ENCODE measurements around the gene MIEN1. TPM values are rescaled to one million over a fixed set of nuclear protein-coding genes. Genes with fewer than 3 reads are reported as not detected.
"Not testable (repeated sequence)": the region's sequence is repeated elsewhere in the genome, so short reads cannot be mapped to it uniquely, and the experiment has no call there.

MIEN1 gene
- total RNA-seq, 1 experiment from 2014 or later, result 72.4 TPM

DNA sequence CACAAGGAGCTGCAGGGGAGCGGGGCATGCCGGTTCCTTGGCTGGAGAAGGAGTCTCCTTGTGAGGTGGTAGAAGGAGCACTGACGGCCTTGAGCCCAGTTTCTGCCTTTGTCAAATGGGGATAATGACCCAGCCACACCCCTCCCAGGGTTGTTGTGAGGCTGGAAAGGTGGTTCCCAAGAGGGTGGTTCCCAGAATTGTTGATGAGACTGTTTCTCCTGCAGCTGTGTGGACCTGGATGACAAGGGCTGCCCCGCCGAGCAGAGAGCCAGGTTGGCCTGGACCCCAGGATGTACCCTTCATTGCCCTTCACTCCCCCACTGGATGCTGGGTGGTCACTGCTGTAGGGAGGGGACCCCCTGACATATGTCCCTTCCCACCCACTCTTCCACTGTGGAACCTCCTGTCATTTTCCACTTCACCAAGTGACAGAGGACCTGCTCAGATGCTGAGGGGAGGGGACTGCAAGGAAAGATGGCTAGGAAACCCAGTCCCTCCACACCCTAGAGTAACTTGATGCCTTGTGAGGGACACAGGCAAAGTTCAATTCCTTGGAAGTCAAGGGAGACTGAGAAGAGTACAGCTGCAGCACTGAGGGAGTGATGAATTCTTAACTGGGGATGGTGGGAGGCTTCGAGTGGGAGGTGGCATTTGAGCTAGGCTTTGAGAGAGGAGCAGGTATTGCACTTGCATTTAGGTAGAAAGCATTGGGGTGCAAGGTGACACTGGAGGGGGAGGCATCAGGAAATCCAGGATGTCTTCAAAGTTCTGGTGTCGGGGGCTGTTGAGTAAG is 10.6 kb downstream of the MIEN1 start:
- DNase-seq (ENCODE audit: extremely low read depth, low read depth), result no peak

DNA sequence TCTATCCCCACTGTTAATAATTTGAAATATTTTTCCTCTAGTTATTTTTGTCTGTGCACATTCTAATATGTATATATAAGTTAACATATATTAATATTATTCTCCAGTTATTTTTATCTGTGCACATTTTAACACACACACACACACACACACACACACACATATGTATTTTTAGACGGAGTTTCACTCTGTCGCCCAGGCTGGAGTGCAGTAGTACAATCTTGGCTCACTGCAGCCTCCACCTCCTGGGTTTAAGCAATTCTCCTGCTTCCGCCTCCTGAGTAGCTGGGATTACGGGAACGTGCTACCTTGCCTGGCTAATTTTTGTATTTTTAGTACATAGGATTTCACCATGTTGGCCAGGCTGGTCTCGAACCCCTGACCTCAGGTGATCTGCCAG is 12.7 kb downstream of the MIEN1 start:
- no peak for DNase-seq (ENCODE audit: extremely low read depth, low read depth)

DNA sequence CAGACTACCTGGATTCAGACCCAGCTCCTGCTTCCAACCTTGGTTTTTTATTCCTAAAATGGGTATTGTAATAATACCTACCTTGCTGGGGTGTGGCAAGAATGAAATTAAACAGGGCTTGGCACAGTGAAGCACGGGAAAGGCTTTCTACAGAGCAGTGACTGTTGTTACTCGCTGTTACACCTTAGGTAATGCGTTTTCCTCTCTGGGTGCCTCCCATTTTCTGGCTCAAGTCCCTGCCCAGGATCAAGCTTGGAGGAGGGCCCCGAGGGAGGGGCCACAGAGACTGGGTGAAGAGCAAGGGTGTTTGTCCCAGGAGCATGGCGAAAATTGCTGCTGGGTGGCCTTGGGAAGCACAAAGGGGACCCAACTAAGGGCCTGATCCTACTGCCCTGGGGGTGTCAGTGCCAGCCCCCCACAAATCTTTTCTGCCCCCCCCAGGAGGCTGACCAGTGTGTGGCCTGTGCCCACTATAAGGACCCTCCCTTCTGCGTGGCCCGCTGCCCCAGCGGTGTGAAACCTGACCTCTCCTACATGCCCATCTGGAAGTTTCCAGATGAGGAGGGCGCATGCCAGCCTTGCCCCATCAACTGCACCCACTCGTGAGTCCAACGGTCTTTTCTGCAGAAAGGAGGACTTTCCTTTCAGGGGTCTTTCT is 13.3 kb downstream of the MIEN1 start:
- DNase-seq (ENCODE audit: extremely low read depth, low read depth), result no peak

DNA sequence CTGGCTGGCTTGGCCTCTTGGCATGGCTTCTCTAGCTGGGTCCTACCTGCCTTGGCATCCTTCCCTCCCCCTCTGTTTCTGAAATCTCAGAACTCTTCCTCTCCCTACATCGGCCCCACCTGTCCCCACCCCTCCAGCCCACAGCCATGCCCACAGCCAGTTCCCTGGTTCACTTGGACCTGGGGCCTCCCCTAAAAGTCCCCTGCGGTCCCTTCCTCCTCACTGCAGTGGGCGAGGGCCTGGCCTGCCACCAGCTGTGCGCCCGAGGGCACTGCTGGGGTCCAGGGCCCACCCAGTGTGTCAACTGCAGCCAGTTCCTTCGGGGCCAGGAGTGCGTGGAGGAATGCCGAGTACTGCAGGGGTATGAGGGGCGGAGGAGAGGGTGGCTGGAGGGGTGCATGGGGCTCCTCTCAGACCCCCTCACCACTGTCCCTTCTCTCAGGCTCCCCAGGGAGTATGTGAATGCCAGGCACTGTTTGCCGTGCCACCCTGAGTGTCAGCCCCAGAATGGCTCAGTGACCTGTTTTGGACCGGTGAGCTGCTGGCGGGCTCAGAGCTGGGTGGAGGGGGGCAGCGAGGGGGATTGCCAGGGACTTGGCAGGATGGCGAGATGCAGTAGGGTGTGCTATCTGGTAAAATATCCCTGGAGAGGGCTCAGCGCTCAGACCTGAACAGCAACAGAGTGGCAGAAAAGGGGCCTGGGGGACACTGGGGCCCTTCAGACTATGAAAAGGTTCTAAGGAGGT is 14.1 kb downstream of the MIEN1 start:
- DNase-seq (ENCODE audit: extremely low read depth, low read depth), result no peak

DNA sequence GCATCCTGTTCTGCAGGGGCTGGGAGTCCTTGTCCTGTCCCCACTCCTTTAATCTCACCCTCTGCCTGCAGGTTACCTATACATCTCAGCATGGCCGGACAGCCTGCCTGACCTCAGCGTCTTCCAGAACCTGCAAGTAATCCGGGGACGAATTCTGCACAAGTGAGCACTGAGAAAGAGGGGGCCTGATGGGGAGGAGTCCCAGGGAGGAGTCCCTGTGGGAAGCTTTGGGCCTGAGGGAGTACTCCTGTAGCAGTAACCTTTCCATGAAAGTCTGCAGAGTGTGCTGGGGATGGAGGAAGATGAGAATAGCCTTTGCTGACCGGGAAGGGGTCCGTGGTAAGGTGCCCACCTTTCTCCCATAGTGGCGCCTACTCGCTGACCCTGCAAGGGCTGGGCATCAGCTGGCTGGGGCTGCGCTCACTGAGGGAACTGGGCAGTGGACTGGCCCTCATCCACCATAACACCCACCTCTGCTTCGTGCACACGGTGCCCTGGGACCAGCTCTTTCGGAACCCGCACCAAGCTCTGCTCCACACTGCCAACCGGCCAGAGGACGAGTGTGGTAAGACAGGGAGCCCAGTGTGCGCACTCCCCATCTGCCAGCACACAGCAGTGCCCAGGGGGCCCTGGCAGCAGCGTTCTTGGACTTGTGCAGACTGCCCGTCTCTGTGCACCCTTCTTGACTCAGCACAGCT is 14.8 kb downstream of the MIEN1 start:
- no peak for DNase-seq (ENCODE audit: extremely low read depth, low read depth)

DNA sequence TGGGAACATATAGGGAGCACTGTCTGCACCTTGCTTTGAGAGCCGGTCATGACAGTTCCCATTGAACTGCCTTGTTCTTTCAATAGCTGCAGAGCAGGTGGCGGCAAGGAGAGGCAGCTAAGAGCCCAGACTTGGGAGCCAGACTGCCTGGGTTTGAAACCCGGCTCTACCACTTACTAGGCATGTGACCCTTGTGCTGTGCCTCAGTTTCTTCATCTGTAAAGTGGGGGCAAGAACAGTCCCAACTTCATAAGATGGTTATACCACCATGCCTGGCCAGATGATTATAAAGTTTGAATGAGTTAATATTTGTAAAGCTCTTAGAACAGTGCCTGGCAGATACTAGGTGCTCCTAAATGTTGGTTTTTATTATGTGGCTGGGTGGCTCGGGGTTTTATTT is 16.1 kb downstream of the MIEN1 start:
- no peak for DNase-seq (ENCODE audit: extremely low read depth, low read depth)

DNA sequence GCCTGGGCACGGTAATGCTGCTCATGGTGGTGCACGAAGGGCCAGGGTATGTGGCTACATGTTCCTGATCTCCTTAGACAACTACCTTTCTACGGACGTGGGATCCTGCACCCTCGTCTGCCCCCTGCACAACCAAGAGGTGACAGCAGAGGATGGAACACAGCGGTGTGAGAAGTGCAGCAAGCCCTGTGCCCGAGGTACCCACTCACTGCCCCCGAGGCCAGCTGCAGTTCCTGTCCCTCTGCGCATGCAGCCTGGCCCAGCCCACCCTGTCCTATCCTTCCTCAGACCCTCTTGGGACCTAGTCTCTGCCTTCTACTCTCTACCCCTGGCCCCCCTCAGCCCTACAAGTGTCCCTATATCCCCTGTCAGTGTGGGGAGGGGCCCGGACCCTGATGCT is 18.5 kb downstream of the MIEN1 start:
- DNase-seq (ENCODE audit: extremely low read depth, low read depth), result no peak

DNA sequence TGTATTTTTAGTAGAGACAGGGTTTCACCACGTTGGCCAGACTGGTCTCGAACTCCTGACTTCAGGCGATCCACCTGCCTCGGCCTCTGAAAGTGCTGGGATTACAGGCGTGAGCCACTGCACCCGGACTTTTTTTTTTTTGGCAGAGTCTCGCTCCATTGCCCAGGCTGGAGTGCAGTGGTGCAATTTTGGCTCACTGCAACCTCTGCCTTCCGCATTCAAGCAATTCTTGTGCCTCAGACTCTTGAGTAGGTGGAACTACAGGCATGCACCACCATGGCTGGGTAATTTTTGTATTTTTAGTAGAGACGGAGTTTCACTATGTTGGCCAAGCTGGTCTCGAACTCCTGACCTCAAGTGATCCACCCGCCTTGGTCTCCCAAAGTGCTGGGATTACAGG is 19.3 kb downstream of the MIEN1 start:
- not testable (repeated sequence) for DNase-seq (ENCODE audit: extremely low read depth, low read depth)

DNA sequence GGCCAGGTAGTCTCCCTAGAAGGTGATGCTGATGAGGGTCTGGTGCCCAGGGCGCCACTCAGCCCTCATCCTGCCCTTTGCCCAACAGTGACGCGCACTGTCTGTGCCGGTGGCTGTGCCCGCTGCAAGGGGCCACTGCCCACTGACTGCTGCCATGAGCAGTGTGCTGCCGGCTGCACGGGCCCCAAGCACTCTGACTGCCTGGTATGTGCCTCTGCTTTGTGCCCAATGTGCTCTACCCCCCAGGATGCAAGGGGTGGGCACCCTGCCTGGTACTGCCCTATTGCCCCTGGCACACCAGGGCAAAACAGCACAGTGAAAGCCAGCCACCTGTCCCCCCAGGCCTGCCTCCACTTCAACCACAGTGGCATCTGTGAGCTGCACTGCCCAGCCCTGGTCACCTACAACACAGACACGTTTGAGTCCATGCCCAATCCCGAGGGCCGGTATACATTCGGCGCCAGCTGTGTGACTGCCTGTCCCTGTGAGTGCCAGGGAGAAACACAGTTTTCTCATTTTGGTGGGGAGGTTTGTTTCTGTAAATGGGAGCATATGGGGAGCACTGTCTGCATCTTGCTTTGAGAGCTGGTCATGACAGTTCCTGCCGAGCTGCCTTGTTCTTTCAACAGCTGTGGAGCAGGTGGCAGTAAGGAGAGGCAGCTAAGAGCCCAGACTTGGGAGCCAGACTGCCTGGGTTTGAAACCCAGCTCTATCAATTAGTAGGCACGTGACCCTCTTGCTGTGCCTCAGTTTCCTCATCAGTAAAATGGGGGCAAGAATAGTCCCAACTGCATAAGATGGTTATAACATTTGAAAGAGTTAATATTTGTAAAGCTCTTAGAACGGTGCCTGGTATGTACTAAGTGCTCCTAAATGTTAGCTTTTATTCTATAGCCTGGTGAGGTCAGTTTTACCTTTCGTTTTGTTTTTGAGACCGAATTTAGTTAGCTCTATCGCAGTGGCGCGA is 20.1 kb downstream of the MIEN1 start:
- no peak for DNase-seq (ENCODE audit: extremely low read depth, low read depth)

DNA sequence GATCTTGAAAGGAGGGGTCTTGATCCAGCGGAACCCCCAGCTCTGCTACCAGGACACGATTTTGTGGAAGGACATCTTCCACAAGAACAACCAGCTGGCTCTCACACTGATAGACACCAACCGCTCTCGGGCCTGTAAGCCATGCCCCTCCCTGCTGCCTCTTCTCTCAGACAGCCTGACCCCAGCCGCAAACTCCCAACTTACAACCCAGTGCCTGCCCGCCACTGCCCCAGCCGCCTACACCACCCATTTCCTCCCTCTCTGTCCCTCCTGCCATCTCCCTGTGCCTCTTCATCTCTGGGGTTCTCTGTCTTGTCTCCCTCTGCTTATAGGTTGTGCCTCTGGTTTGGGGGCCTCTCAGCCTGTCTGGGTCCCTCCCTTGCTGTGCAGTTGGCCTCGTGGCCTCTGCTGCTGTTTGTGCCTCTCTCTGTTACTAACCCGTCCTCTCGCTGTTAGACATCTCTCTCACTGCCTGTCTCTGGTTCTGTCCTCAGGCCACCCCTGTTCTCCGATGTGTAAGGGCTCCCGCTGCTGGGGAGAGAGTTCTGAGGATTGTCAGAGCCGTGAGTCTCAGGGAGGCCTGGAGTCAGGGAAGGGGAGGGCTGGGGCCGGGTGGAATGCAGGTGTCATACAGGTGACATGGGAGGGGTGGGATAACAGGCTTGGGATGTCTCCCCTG is 20.9 kb downstream of the MIEN1 start:
- no peak for DNase-seq (ENCODE audit: extremely low read depth, low read depth)

DNA sequence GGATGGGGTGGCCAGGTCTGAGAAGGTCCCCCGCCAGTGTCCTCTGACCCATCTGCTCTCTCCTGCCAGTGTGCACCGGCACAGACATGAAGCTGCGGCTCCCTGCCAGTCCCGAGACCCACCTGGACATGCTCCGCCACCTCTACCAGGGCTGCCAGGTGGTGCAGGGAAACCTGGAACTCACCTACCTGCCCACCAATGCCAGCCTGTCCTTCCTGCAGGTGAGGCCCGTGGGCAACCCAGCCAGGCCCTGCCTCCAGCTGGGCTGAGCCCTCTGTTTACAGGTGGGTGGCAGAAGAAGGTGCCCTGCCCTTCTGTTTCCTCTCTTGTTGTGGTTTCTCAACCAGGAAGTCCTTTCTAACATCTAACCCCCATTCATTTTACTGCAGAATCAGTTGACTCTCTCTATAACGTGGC is 23.4 kb downstream of the MIEN1 start:
- no peak for DNase-seq (ENCODE audit: extremely low read depth, low read depth)

DNA sequence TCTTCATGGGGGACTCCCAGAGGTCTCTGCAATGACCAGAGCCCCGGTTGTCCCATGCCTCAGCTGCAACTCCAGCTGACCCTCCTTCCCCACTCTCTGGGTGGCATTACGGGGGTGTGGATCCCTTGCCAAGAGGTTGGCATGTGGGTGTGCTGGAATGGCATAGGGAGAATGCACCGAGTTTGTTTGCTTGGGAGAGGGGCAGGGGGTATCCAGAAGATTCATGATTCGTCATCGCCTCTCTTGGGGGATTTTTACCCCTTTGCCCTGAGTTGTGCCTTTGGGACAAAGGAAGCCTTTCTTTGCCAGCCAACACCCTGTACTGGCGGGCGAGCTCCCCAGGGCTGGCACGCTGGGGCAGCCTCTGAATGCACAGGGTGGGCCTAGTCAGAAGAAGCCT is 23.9 kb downstream of the MIEN1 start:
- no peak for DNase-seq (ENCODE audit: extremely low read depth, low read depth)

DNA sequence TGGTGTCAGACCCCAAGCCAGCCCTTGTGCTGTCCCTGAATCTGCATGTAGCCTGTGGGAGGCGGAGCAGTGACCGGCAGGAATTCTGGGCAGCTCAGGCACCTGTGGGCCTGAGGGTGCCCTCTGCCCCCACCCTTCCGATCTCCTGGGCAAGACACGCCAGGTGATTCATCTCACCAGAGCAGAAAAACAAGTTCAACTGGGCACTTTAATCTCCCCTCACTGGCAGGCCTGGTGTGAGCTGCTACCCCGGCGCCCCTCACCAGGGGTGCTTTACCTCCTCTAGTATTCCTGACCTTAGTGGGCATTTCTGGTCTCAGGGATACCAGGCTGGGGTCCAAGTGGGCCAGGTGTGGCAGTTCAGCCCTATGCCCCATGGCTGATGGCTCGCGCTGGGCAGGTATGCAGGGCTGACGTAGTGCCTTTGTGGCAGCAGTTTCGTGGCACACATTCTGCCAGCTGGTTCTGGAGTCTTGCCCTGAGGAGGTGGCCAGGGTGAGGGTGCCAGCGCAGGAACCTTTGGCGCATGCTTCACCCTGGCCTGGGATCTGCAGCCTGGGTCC is 24.5 kb downstream of the MIEN1 start:
- no peak for DNase-seq (ENCODE audit: extremely low read depth, low read depth)

DNA sequence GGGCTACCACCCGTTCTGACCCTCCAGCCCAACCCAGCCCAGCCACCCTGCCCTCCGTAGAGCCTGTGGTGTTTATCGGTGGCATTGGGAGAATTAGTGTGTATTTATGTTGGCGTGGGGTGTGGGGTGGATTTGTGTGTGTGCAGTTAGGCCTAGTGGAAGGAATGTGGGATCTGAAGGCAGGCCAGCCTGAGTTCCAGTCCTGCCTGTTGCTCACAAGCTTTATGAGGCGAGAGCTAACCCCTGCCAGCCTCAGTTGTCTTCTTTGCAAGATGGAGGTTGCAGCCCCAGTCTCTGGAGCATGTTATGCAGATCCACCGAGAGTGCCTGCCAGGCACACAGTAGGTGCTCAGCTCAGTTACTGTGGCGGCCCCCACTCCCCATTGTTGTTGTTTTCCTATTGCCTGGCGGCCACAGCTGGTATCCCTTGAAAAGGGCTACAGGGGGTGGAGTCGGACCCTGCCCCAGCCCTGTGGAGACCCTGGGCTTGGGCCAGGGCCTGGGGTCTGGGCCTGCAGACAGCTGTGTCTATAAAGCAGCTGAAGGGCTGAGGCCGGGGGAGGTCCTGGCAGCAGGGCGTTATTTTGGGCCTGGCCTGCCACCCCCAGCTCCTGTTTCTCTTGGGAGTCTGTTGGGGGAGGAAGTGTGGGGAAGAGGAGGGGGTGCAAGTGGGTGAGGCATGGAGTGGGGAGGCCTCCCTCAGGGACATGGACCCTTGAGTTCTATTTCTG is 25.3 kb downstream of the MIEN1 start:
- DNase-seq (ENCODE audit: extremely low read depth, low read depth), result no peak

DNA sequence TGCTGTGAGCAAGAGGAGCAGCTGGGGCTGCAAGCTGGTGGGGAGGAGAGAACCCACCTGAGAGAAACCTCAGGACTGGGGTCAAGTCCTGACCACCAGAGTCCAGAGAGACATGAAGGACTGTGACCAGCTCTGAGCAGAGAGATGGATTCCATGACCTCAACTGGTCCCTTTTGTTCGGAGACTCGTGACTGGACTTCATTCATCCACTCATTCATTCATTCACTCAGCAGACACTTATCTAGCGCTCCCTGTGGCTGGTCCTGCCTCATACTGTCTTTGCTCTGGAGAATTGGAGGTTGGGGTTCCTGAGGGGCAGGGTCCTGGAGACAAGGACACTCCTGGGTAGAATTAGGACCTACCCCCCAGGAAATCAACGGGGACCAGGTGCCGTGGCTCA is 26.4 kb downstream of the MIEN1 start:
- no peak for DNase-seq (ENCODE audit: extremely low read depth, low read depth)

DNA sequence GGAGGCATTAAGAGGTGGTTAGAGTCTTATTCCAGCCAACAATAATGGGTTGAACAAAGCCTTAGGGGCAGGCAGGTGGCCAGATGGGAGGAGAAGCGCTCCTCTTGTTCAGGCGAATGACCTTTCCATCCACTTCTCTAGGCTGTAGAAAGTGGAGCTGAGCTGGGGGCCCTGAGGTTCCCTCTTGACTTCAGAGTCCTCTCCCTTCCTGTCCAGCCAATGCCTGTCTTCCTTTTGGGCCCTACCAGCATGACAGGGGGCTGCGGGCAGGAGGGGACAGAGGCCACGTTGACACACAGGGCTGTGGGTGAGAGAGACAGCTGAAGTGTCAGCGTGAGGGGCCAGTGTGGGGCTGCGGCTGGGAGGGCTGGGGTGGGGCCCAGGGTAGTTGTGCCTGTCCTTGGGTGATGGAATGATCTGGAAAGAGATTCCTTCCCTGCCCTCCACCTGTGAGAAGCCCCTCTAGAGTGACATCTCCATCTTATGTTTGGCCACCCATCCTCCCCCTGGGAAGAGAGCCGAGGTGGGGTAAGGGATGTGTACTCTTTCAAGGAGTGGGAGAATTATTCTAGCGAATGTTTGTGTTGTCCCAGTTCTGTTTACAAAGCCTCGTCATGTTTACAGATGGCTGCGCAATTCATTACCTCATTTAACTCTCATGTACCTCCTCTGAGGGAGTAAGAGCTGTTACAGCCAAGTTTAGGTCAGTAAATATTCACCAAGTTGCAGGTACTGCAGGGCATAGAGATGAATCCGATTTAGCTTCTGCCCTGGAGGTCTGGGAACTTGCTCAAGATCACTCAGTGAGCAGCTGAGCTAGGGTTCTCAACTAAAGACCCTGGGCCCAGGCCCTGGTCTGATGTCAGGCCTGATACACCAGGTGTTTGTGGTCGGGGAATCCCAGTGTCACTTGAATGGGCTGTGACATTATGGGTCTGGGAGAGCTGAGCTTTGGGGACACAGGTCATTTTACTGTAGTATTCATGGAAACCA is 27.1 kb downstream of the MIEN1 start:
- peak; percentile 22 for DNase-seq (ENCODE audit: extremely low read depth, low read depth)

DNA sequence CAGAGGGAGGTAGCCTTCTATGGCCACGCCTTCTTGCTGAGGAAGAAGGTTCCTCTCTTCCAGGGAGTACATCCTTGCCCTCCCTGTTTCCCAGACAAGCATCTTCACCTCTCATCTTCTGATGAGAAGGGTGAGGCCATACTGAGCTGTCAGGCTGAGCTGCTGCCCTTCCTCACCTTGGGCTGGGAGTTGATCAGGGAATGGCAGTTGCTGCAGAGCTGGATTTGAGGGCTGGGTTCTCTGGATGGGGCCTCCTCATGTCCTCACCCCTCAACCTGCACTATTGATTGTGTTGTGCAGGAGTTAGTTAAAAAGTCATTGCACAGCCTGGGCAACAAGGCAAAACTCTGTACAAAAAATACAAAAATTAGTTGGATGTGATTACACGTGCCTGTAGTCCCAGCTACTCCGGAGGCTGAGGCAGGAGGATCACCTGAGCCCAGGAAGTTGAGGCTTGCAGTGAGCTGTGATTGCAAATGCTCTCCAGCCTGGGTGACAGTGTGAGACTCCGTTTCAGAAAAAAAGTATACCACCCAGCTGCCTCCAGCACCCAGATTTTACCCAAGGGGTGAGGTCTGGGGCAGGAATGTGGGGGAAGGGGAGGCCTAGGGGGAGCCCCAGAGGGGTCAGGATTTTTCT is 28.4 kb downstream of the MIEN1 start:
- no peak for DNase-seq (ENCODE audit: extremely low read depth, low read depth)
